Hepatocyte (in vitro differentiated cells): Measurements from ENCODE around the gene M1AP. TPM values are rescaled to one million over a fixed set of nuclear protein-coding genes. Genes with fewer than 3 reads are reported as not detected.

ENCODE experiments used
- DNase-seq: peaks from one replicate; pipeline ENCODE4 v3.0.0-alpha.2; 2016; ENCODE audit warnings: low spot score
- H2AFZ ChIP-seq: fragments of 200-600 bp; sonication (generic); 2 replicates; pipeline ENCODE4 v1.6.0; 2016; ENCODE audit warnings: antibody characterized with exemption, mild to moderate bottlenecking
- H3K27ac ChIP-seq: fragments of 200-600 bp; sonication (generic); 2 replicates; pipeline ENCODE4 v1.5.1; 2016; ENCODE audit warnings: mild to moderate bottlenecking
- H3K27me3 ChIP-seq: fragments of 200-600 bp; sonication (generic); 2 replicates; pipeline ENCODE4 v1.6.1; 2016
- H3K36me3 ChIP-seq: fragments of 200-600 bp; sonication (generic); replicated peaks from 2 replicates; pipeline ENCODE4 v1.5.1; 2016; ENCODE audit warnings: low read depth; ENCODE audit not compliant: insufficient read depth
- H3K4me1 ChIP-seq: fragments of 200-600 bp; sonication (generic); 2 replicates; pipeline ENCODE4 v1.5.1; 2016; ENCODE audit warnings: mild to moderate bottlenecking, moderate library complexity; ENCODE audit not compliant: insufficient read depth
- H3K4me2 ChIP-seq: fragments of 200-600 bp; sonication (generic); 2 replicates; pipeline ENCODE4 v1.6.0; 2016
- H3K4me3 ChIP-seq: fragments of 200-600 bp; sonication (generic); 2 replicates; pipeline ENCODE4 v1.5.1; 2016; ENCODE audit warnings: mild to moderate bottlenecking
- H3K79me2 ChIP-seq: fragments of 200-600 bp; sonication (generic); 2 replicates; pipeline ENCODE4 v1.6.0; 2017; ENCODE audit warnings: mild to moderate bottlenecking
- H3K9me2 ChIP-seq: fragments of 200-600 bp; sonication (generic); replicated peaks from 2 replicates; pipeline ENCODE4 v1.6.0; 2017; ENCODE audit warnings: mild to moderate bottlenecking; ENCODE audit not compliant: insufficient read depth
- H3K9me3 ChIP-seq: fragments of 200-600 bp; sonication (generic); 2 replicates; pipeline ENCODE4 v1.5.1; 2016; ENCODE audit warnings: low read depth, mild to moderate bottlenecking
- H4K20me1 ChIP-seq: fragments of 200-600 bp; sonication (generic); 2 replicates; pipeline ENCODE4 v1.6.0; 2016; ENCODE audit warnings: mild to moderate bottlenecking; ENCODE audit not compliant: insufficient read depth, poor library complexity, severe bottlenecking
- CTCF ChIP-seq: fragments of 200-600 bp; sonication (generic); IDR thresholded peaks from 2 replicates; pipeline ENCODE4 v1.5.1; 2016; ENCODE audit warnings: antibody characterized with exemption, mild to moderate bottlenecking; ENCODE audit not compliant: poor library complexity
- EZH2 ChIP-seq: fragments of 200-600 bp; sonication (generic); IDR thresholded peaks from 2 replicates; pipeline ENCODE4 v1.6.1; 2016; ENCODE audit warnings: antibody characterized with exemption, mild to moderate bottlenecking, borderline replicate concordance
- EZH2phosphoT487 ChIP-seq: fragments of 200-600 bp; sonication (generic); IDR thresholded peaks from one replicate; pipeline ENCODE4 v1.6.1; 2018; ENCODE audit warnings: antibody characterized with exemption, mild to moderate bottlenecking, low read depth, moderate library complexity; ENCODE audit not compliant: unreplicated experiment, severe bottlenecking
- WGBS: methylation state at CpG from one replicate; pipeline ENCODE4 v1.1.6; 2016; ENCODE audit warnings: low lambda C conversion rate; ENCODE audit errors: missing lambda C conversion rate; 5-methylcytosine and 5-hydroxymethylcytosine counted together
- polyA plus RNA-seq: library from polyadenylated mRNA; unstranded; fragments of >200 nt; fragmentation: Nextera tagmentation; extraction: Ambion mirVana; gene quantifications from 2 replicates; pipeline ENCODE4 v1.2.1, GENCODE V29; 2016
- total RNA-seq: library from RNA; depleted of rRNA; stranded (reverse); fragments of >200 nt; gene quantifications from 2 replicates; pipeline ENCODE4 v1.2.3, GENCODE V29; 2014

The M1AP gene
- total and polyA plus RNA-seq, 2 experiments from 2014 or later: 0.30 to 0.70 TPM

- no peak overlapping the region for H3K4me3 ChIP-seq
- H2AFZ ChIP-seq: no peak overlapping the region
- no peaks in the 10 kb centered on the region for H3K36me3 ChIP-seq
- peaks cover 2% of the 10 kb centered on the region for H4K20me1 ChIP-seq
- WGBS: 95% methylated on average over 4 of the region's 4 CpGs
- no peaks in the 10 kb centered on the region for H3K9me2 ChIP-seq
- no peak for DNase-seq
- H3K27ac ChIP-seq: no peak overlapping the region
- TF ChIP-seq EZH2 (no peak), CTCF (no peak), EZH2phosphoT487 (no peak)
- no peak overlapping the region for H3K4me2 ChIP-seq
- H3K27me3 ChIP-seq: no peaks in the 10 kb centered on the region
- no peaks in the 10 kb centered on the region for H3K4me1 ChIP-seq
- peaks cover 20% of the 10 kb centered on the region for H3K79me2 ChIP-seq
- H3K9me3 ChIP-seq: no peaks in the 10 kb centered on the region
These were observed 114.7 kb downstream of the M1AP start for GRCh38 chr2:74533464-74533863.

- Histone ChIP-seq H3K4me1 (no peaks in the 10 kb centered on the region), H3K9me3 (no peaks in the 10 kb centered on the region), H3K4me2 (no peak overlapping the region), H2AFZ (no peak overlapping the region), H3K36me3 (no peaks in the 10 kb centered on the region), H3K9me2 (no peaks in the 10 kb centered on the region), H3K79me2 (peaks cover 32% of the 10 kb centered on the region), H4K20me1 (peaks cover 7% of the 10 kb centered on the region), H3K27me3 (no peaks in the 10 kb centered on the region), H3K27ac (no peak overlapping the region), H3K4me3 (no peak overlapping the region)
- TF ChIP-seq CTCF (peak; percentile 45), EZH2 (no peak), EZH2phosphoT487 (no peak)
- no peak for DNase-seq
These were observed 115.9 kb downstream of the M1AP start for GRCh38 chr2:74532222-74532621.

- Histone ChIP-seq H3K4me3 (no peak overlapping the region), H3K4me2 (no peak overlapping the region), H3K27me3 (no peaks in the 10 kb centered on the region), H2AFZ (no peak overlapping the region), H3K27ac (no peak overlapping the region), H3K79me2 (peaks cover 32% of the 10 kb centered on the region), H4K20me1 (peaks cover 7% of the 10 kb centered on the region), H3K9me3 (no peaks in the 10 kb centered on the region), H3K9me2 (no peaks in the 10 kb centered on the region), H3K4me1 (no peaks in the 10 kb centered on the region), H3K36me3 (no peaks in the 10 kb centered on the region)
- TF ChIP-seq CTCF (no peak), EZH2 (no peak), EZH2phosphoT487 (no peak)
- no peak for DNase-seq
- 90% methylated on average over 7 of the region's 7 CpGs for WGBS
These were observed 116.5 kb downstream of the M1AP start for GRCh38 chr2:74531666-74532065.
